GM21529 (cell line): Measurements from ENCODE around the gene OBP2A.
"Not testable (repeated sequence)": the region's sequence is repeated elsewhere in the genome, so short reads cannot be mapped to it uniquely, and the experiment has no call there.

Experiments used
- ATAC-seq: cut with Tn5 transposase; IDR thresholded peaks from one replicate; pipeline ENCODE4 v1.9.1; 2021; ENCODE audit not compliant: unreplicated experiment

OBP2A gene

DNA sequence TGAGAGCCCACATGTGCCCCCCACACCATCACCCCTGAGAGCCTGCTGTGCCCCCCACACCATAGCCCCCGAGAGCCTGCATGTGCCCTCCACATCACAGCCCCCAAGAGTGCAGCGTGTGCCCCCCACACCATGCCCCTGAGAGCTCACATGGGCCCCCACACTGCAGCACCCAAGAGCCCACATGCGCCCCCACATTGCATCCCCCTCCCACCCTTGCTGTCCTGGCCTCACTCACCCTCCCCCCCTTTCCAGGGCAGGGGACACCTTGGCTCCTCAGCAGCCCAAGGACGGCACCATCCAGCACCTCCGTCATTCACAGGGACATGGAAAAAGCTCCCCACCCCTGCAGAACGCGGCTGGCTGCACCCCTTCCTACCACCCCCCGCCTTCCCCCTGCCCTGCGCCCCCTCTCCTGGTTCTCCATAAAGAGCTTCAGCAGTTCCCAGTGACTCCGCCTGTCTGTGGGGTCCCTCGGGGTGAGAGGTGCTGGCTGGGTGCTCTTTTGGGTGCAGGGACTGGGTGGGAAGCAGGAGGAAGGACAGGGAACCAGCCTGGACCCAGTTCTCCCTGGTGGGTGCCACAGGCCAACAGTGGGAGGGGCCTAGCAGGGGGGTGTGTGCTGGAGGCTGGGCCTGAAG, 19.7 kb upstream of the OBP2A start:
- no peak for ATAC-seq

DNA sequence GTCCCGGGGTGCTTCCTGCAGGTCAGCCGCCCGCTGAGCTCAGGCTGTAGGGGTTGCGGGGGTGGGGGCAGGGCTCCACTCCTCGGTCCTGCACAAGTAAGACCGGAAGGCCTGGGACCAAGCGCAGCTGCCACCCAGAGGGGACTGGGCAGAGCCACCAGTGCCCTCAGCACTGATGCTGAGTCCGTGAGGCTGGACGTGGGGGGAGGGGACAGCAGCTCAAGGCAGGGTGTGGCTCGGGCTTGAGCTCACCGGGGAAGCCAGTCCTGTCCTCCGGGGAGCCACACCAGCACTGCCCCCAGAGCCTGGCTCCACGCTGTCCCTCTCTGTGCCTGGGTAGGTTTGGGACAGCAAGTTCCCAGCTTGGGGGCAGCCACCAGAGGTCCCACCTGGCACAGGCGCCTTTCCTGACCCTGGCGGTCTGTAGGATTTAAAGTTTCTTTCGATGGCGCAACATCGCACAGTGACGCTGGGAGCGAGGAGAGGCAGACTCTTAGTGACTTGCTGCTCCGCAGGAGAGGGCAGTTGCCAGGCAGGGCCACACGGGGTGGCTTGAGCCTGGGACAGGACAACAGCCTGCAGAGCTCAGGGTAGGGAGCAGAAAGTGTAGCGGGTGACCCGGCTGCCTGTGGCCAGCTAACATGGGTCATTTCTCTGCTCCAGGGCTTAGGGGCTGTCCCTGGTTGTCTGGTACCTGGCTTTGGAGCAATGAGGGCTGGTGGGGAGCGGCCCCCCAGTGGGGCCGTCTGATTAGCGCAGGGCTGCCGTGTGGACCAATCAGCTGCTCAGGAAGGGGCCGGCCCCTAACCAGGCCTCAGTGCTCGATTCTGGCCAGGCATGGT, 19.0 kb upstream of the OBP2A start:
- ATAC-seq: no peak

DNA sequence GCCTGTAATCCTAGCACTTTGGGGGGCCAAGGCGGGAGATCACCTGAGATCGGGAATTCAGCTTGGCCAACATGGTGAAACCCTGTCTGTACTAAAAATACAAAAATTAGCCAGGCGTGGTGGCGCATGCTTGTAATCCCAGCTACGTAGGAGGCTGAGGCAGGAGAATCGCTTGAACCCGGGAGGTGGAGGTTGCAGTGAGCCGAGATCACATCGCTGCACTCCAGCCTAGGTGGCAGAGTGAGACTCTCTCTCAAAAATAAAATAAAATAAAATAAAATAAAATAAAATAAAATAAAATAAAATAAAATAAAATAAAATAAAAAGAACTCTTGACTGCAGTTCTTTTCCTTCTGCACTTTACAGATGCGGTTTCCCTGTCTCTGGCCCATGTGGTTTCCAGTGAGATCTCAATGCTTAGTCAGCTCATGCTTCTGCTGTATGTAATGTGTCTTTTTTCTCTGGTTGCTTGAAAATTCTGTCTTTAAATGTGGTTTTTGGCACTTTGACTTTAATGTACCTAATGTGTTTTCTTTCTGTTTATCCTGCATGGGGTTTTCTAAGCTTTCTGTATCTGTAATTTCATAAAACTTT, 17.0 kb upstream of the OBP2A start:
- ATAC-seq: not testable (repeated sequence)

DNA sequence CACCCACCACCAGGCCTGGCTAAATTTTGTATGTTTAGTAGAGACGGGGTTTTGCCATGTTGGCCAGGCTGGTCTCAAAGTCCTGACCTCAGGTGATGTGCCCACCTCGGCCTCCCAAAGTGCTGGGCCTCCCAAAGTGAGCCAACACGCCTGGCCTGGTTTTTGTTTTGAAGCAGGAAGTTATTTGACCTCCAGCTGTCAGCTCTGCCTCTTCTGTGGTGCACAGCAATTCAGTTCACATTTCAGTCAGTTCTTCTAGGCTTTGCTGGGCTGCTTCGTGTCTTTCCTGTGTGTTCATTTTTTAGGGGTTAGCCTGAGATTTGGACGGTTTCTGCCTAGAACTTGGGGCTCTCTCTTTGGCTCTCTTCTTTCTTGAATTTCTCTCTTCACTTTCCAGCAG, 15.8 kb upstream of the OBP2A start:
- ATAC-seq: no peak

DNA sequence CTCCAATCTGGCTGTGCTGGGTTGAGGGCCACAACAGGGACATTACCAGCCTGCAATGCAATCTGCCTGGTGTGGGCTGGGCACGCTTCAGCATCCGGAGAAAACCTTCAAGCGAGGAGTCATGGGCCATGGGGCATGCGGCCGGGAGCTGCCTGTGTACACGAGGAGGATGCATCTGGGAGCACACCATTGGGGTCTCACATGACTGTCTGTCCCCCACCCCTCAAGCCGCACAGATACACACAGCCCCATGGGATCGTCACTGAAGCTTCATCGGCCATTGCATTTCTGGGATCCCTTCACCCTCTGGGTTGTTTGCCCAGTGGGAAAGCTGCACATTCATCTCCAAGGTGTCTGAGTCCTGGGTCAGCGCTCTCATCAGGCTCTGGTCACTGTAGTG, 14.8 kb upstream of the OBP2A start:
- no peak for ATAC-seq

DNA sequence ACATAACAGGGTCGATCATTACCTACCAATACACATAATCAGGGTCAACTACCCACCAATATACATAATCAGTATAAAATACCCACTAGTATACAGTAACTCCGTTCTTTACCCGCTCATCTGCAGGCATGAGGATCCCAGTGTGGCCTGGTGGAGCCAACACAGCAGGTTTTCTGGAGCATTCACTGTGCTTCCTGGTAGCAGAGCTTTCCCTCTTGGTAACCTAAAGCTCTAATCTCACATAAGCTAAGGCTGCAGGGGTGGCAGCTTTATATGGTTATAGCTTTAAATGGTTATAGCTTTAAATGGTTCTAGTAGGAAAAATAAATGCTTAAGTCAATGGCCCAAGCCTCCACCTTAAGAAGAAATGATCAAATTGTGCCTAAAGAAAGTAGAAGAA, 12.8 kb upstream of the OBP2A start:
- no peak for ATAC-seq

DNA sequence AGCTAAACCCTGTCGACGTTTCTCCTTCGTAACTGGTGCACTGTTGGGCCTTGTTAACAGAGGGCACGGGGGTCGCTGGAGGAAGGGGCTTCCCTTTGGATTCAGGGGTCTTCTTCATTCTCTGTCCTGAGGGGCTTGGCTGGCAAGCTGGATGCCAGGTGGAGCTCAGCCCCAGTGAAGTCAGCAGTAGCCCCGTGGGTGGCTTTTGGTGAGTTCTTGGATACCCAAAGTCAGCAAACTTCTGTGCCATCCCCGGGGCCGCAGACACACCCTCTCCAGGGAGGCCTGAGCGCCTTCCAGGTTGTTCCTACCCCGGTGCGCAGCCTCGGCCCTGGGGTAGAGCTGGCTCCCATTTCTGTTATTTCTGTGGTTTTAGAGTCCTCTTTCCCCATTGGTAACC, 12.3 kb upstream of the OBP2A start:
- no peak for ATAC-seq

DNA sequence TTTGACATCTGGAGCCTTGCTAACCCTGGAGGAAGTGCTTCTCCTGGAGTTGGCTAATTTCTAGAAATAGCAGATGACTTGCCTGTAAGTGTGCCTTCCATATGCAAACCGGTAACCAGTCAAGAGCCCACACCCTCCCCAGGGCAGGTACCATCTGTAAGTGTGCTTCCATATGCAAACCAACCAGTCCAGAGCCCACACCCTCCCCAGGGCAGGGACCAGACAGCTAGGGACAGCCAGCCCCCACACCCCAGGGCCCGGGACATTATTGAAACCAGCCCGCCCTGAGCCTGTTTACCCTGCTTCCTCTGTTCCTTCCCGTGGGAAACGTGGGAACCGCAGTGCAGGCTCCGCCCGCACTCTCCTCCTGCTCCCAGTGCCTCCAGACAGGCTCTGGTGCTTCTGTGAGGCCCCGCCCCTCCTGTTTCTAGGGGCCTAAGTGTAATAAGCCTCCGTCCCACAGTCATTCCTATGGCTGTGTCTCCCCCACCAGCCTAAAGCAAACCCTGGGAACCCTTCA, 11.7 kb upstream of the OBP2A start:
- ATAC-seq: not testable (repeated sequence)

DNA sequence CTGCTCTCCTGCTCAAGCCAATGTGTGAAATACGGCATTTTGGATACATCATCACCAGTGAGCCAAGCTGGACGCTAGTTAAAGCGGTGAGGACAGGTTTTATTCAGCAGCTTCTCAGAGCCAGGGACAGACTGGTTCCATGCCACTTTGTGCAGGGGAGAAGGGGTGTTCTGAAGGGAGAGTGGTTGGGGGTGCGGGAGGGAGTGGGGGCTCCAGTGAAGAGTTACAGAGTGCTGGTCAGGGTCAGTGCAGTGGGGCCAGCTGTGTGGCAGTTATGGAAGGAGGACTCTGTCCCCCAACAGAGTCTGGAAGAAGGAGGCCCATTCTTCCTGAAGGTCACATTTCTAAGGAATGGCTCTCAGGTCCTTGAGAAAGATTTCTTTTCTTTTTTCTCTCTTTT, 11.1 kb upstream of the OBP2A start:
- not testable (repeated sequence) for ATAC-seq

DNA sequence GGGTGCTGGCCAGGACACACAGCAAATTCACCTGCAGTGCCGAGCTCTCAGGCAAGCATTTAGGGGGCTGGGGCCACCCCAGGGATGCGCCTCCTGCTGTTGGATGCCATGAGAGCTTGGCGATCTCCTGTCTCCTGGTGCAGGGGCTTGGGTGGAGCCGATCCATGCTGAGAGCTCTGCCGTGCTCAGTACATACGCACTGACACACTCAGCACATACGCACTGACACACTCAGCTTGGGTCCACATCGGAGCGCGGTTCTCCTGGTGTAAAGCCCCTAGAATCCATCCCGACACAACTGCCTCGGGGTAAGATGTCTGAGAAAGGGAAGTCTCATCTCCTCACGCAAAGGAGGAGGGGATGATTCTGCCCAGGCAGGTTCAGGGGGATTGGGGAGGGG, 10.3 kb upstream of the OBP2A start:
- not testable (repeated sequence) for ATAC-seq

DNA sequence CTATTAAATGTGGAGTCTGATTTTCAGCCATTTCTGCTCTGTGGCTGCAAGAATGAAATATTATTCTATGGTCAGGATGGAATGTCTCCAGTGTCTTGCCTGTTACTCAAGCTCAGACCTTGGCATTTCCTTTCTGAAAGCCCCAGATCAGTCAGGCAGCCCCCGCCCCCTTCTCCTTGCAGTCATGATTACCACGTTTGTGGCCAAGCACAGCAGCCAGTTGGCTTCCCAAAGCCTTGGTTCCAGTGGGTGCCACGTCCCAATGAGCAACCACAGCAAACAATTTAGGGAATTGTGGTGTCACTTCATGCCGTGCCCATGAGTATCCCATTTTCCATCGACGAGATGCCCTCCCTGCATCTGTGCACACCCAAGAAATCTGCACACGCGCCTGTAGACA, 9.7 kb upstream of the OBP2A start:
- ATAC-seq: no peak

DNA sequence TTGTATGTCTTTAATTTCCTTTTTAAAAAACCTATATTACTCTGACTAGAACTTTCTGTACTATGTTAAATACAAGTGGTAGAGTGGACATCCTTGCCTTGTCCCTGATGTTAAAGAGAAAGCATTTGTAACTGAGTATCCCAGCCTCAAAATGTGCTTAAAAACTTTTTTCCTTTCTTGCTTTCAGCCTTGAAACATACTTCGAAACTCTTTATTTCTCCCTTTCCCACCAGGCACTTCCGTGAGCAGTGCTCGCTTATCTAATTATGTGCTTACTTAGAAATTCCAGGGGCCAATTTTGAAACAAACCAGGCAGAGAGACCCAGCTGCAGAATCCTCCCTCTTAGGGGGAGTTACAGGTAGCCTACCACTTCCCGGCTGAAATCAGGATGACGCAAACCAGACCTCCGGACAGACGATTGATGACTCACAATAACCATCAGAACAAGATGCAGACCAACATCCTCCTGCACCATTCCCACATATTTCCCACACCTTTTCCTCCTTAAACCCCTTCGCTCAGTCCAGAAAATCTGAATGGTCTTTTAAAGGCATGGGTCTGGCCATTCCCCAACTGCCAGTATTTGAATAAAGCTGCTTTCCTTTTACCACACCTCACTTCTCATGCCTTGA, 2.5 kb upstream of the OBP2A start:
- not testable (repeated sequence) for ATAC-seq

DNA sequence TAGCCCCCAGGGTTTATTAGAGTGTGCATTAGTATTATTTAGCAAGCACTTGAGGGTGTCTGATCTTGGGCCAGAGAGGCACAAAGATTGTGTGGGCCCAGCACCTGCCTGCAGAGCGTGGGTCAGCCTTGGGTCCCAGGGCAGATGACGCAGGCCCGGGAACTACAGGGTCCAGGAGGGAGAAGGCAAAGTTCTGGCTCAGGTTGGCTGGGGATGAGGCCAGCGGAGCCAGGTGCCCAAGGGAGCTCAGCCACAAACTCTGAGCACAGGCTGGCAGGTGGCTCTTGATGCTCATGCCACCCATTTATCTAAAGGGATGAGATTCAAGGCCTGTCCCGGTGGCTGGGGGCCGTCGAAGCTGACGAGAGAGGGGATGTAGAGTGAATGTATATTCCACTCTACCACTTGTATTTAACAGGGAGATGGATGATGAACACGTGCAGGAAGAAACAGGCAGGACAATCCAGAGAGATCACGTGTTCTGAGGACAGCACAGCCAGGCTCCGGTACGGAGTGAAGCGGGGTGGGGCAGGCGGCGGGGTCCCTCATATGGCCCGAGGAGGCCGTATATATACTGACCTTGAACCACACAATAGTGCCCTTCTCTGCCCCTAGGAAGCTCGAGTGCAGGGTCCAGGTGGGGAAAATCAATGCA, 818 bp upstream of the OBP2A start:
- no peak for ATAC-seq

DNA sequence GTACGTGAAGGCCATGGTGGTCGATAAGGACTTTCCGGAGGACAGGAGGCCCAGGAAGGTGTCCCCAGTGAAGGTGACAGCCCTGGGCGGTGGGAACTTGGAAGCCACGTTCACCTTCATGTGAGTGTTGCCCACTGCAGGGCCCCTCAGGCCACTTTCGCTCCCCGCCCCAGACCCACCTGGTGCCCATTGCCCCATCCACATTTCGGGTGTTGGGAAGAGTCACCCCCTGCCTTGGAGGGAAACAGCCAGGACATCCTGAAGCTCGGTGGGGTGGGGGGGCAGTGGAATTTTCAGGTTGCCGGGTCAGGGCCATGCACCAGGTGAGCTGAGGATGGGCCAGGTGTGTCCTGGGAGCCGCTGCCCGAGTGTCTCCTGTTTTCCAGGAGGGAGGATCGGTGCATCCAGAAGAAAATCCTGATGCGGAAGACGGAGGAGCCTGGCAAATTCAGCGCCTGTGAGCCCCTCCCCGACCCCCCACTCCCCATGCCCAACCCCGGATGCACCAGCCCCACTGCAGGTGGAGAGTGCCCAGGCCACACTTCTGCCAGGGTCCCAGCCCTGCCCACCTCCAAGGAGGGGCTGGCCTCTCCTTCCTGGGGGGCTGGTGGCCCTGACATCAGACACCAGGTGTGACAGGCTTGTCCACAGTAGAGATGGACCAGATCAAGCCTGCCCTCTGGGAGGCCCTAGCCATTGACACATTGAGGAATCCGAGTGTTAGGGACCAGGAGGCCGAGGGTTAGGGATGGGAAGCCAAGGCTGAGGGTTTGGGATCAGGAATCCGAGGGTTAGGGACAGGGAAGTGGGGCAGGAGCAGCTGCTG, 1.1 kb downstream of the OBP2A start:
- ATAC-seq: not testable (repeated sequence)

DNA sequence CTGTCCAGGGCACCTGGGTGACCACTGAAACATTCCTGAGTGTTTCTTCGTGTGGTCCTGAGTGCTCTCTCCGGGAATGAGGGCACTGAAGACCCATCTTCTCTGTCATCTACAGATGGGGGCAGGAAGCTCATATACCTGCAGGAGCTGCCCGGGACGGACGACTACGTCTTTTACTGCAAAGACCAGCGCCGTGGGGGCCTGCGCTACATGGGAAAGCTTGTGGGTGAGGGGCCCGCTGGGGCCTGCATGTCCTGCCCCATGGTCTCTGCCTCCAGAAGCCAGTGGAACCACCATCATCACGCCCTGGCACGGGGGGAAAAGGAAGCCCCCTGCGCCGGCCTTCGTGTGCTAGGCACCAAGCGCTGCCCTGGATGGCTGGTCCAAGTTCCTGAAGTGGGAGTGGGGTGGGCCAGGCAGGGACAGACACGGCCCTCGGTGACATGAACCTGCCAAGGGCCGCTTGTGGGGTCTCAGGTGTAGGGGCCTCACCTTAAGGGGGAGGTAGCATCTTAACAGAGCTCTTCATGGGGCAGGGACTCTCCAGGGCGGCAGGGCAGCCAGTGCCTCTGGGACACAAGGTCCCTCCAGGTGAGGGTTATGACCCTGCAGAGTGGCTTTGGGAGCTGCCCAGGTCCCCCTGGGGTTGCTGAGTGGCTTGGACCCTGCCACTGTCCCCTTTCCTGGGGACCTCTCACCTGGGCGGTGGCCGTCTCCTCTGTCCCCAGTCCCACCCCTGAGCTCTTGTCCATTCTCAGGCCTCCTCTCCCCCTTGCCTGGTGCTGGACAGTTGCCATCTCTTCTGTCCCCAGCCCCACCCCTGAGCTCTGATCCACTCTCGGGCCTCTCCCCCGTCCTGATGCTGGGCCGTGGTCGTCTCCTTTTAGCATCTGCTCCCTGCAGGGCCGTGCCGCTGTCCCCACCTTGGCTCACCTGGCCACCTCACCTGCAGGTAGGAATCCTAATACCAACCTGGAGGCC, 2.1 kb downstream of the OBP2A start:
- no peak for ATAC-seq

DNA sequence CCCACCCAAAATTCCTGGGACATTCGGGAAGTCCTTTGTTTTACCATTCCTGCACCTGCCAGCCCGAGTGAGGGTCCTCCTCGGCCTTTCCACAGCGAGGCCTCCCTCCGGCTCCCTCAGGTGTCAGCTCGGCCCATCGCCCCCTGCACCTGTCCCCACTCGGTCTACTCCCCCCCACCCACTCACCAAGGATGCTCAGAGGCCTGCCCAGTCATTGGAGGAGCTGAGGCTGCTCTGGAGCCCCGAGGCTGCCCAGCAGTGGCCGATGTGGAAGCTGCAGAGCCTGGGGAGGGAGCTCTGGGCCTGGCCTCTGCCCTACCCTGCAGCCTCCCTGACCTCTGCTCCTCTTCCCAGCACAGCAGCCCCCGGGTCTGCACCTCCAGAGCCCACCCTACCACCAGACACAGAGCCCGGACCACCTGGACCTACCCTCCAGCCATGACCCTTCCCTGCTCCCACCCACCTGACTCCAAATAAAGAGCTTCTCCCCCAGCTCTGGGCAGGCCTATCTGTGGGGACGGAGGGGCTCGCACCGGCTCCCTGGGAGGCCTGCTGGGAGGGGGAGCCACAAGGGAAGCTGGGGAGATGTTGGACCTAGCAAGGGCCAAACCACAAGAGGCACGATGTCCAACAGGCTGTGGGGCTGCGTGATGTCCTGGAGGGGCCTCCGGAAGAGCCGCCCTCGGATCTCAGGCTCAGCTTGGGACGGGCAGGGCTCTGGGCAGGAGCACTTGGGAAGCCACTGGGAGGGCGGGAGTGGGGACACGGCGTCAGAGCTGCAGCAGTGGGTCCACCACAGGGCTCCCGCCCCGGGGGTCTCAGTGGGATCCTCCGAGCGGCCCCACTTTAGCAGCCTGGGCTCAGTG, 3.8 kb downstream of the OBP2A start:
- not testable (repeated sequence) for ATAC-seq

DNA sequence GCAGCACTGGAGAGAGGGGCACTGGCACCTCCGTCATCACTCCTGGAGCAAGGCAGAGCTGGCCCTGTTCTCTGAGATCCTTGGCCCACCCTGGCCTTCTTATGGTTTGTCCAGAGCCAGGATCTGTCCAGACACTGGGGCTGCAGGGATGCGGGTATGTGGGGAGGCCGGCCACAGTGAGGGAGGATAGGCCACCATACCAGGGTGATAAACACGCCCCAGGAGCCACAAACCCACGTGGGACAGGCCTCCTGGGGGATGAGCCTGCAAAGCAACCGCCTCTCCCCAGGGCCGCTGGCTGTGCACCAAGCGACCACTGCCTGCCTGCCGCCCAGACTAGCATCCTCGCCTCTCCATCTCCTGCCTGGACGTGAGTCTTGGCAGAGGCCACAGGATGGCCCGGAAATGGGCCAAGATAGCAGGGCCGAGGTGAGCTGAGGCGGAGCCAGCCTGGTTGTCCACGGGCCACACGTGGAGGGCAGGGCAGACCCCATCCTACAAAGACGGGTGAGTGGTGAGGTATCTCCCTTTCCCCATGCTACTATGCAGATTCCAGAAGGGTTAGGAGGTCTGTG, 4.5 kb downstream of the OBP2A start:
- ATAC-seq: no peak

DNA sequence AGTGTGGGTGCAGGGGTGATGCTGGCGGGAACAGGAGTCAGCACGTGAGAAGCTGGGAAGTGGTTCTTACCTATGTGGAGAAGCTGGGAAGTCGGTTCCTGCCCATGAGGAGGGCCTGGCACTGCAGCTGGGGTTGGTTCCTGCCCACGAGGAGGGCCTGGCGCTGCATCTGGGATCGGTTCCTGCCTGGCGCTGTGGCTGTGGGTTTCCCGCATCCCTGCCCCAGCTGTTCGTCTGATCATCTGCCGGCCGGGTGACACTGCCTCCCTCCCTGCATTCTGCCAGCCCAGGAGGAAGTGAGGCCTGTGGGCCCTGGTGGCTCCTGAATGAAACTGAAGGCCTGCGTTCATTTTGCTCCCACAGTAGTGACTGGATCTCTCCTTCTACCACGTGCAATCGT, 5.1 kb downstream of the OBP2A start:
- ATAC-seq: no peak
